ENCODE results near the gene ADAMTS14.
"Not testable (repeated sequence)": the region's sequence is repeated elsewhere in the genome, so short reads cannot be mapped to it uniquely, and the experiment has no call there.

Gene ADAMTS14

GRCh38 chr10:70762441-70763175, 90.3 kb downstream of the ADAMTS14 start:
- DNase-seq (ENCODE audit: extremely low read depth in 1 of 2, low read depth in 1 of 2) = no peak

DNA sequence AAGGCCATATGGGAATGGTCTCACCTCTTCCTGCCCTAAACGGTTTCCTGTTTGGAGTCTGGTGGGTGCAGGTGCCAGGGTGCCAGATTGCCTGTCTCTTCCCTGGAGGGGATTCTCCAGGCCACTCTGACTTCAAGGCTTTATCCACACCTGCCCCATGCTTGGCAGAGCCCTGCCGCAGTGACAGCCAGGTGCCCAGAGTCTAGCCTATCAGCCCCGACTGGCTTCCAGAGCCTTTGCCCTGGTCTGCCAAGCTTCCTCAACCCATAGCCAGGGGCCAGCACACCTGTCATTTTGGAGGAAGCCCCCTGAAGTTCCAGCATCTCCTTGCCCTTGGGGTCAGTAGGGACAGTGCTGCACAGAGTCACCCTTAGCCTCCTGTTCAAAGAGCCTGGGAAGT, 91.3 kb downstream of the ADAMTS14 start:
- DNase-seq (ENCODE audit: extremely low read depth in 1 of 2, low read depth in 1 of 2) = no peak

GRCh38 chr10:70765794-70766594, 93.7 kb downstream of the ADAMTS14 start:
- DNase-seq (ENCODE audit: extremely low read depth in 1 of 2, low read depth in 1 of 2) = no peak

GRCh38 chr10:70768026-70768685, 95.8 kb downstream of the ADAMTS14 start:
- not testable (repeated sequence) for DNase-seq (ENCODE audit: extremely low read depth in 1 of 2, low read depth in 1 of 2)

- no peak for DNase-seq (ENCODE audit: extremely low read depth in 1 of 2, low read depth in 1 of 2)
Measured at GRCh38 chr10:70769121-70769520, 96.8 kb downstream of the ADAMTS14 start.

DNA sequence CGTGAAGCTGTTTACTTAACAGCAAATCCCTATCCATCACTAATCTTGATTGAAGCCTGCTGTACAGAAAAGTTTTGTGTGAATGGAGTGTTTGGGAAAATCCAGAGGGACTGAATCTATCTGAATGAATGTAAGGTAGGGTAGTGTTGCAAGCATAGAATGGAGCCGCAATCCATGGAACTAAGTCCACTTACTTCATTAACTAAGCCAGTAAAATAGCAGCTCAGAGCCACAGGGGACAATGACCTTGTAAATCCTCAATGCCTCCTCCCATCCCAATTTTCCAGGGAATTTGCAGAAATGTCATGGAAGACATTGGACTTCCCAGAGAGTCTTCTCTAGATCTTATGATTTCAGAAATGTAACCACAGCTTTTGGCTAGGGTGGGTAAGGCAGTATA, 97.7 kb downstream of the ADAMTS14 start:
- no peak for DNase-seq (ENCODE audit: extremely low read depth in 1 of 2, low read depth in 1 of 2)

GRCh38 chr10:70770516-70770915, 98.2 kb downstream of the ADAMTS14 start:
- not testable (repeated sequence) for DNase-seq (ENCODE audit: extremely low read depth in 1 of 2, low read depth in 1 of 2)

DNA sequence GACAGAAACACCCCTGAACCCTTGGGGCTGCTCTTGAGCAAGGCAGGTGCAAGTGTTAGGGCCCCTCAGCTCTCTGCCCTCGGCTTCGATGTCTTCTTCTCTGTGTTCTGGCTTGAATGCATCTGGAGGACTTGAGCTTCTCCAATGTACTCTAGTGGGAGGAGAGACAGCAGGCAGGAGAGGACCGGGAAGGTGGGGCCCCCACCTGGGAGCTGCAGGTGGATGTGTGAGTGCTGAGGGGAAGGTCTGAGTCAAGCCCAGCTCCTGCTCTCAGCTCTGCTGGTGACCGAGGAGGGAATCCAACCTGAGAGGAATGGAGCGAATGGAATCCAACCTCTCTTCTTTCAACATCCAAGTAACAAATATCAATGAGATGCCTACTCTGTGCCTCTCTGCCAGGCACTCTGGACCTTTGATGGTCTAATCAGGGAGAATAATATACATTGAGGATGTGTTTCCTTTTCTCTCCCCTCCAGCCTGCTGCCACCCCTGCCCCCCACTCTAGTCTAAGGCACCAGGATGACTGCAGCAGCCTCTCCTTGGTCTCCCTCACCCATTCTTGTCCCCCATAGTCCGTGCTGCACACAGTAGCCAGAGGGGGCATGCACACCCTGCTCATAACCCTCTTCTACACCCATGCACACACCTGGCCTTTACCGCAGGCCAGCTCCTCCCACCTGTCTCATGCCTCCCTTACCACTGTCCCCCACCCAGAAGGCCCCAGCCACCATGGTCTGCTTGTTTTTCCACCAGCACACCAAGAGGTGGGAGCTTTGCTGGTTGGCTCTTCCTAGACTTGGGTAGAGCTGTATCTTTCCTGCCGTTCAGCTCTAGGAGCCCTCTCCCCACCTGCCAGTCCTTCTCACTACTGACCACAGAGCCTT, 99.2 kb downstream of the ADAMTS14 start:
- DNase-seq (ENCODE audit: extremely low read depth in 1 of 2, low read depth in 1 of 2) = no peak

GRCh38 chr10:70772627-70773026, 100.3 kb downstream of the ADAMTS14 start:
- DNase-seq (ENCODE audit: extremely low read depth in 1 of 2, low read depth in 1 of 2) = no peak

- no peak for DNase-seq (ENCODE audit: extremely low read depth in 1 of 2, low read depth in 1 of 2)
Measured at GRCh38 chr10:70773461-70773860, 101.2 kb downstream of the ADAMTS14 start.

DNA sequence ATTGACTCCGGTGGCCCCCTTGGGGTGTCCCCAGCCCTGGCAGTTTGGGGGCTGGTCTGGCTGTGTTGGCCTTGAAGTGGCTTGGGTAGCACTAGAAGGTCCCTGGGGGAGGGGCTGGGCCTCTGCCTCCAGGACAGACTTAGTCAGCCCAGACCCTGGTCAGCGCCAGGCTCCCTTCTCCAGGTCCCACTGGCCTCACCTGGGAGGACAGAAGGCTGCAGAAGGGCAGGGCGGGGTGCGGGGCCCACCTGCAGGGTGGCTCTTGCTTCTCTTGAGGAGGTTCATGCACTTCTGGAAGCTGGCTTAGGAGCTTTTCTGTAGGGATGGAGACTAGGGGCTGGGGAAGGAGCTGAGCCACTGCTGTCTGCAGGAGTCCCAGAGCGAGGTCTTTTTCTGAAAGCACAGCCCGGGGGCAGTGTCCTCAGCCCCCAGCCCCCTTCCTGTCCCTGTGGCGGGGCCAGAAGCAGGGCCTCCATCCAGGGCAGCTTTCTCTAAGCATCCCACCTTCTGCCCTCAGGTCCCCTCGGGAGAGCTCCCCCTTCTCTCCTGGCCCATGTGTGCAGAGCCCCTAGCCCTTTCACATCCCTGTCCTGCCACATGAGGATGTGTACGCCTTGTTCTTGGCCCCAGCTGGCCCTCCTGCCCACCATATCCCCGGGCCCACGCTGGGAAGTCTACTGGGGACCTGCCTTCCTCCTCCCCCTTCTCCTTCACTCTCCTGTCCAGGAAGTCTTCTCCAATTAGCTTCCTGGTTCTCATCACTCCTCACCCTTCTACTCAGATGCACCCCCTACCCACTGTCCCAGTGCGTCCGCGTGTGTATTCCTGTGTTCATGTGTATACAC, 101.9 kb downstream of the ADAMTS14 start:
- no peak for DNase-seq (ENCODE audit: extremely low read depth in 1 of 2, low read depth in 1 of 2)

- no peak for DNase-seq (ENCODE audit: extremely low read depth in 1 of 2, low read depth in 1 of 2)
Measured at GRCh38 chr10:70774810-70775678, 102.7 kb downstream of the ADAMTS14 start.

DNA sequence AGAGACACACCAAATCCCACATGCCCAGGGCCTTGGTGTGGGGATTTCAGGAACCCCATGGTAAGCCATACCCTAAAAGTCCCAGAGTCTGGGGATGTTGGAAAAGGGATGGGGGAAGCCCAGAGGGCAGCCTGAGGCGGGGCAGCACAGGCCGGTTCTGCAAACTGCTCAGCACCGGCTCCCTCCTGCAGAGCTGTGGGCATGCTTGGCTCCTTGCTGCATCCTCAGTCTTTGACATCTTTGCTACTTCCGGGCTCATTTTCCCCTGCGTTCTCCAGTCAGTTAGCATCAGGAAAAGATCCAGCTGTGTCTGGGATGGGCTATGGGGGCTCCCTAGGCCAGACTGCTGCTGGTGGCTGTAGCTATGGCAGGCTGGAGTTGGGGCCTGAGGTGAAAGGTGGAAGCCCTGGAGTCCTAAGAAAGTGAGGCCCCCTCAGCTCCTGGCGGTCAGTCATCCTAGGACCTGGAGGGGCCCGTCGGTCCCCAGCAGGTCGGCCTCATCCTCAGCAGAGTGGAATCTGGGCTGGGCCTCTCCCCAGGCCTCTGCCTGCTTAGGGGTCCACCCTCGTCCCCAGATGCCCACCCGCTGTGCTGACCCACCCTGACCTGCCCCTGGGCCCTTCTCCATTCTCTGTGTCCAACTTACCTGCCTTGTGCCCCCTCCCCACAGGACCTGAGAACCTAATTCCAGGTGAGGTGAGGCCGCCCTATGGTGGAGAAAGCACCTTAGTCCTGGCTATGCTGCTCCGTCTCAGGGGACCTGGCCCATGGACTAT, 103.6 kb downstream of the ADAMTS14 start:
- DNase-seq (ENCODE audit: extremely low read depth in 1 of 2, low read depth in 1 of 2) = no peak

DNA sequence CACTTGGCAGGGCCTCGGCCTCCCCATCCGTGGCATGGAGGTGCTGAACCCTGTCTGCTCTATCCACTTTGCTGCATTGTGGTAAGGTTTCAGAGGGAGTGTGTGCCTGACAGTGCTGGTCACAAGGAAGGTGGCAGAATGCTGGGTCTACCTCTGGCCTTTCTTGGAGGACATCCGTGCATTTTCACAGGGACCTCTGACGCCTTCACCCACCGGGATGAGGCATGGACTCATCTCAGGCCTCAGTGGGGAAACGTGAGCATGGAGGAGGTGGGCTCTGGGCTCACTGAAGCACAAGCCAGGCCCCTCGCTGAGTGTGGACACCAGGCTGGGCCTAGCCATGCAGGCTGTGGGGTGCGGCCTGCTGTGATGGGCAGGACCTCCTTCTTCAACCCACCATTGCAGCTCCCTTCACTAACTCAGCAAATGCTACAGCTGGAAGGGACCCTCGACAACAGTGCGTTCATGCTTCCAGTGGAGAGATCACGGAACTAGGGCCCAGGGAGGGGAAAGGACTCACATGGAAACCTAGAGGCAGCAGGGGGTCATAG, 104.2 kb downstream of the ADAMTS14 start:
- DNase-seq (ENCODE audit: extremely low read depth in 1 of 2, low read depth in 1 of 2) = no peak

GRCh38 chr10:70777063-70777875, 105.0 kb downstream of the ADAMTS14 start:
- DNase-seq (ENCODE audit: extremely low read depth in 1 of 2, low read depth in 1 of 2) = no peak

DNA sequence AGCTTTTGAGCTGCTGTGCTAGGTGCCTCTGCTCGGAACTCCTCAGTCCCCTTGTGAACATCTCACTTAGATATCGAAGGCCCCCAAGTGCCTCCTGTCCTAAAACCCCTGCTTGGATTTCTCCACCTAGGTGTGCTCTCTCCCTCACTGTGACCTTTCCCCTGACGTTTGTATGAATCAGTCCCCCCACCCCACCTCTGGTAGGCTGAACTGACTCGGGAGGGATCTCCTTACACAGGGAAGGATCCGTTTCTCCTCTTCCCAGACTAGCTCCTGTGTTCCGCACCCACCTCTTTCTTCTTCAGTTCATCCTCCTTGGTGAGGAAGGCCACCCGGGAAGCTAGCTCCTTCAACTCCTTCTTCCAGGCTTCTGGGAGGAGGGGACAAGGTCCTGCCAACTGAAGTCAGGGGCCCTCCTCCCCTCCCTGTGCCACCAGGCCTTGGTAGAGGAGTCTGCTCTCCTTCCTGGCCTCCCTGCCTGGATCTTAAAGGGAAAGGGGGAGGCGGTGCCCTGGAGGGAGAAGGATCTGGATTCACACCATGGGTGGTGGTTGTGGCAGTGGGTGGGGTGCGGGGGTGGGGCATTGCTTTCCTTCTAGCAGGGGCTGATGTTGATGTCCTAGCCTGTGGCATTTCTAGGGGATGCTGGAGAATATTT, 106.1 kb downstream of the ADAMTS14 start:
- DNase-seq (ENCODE audit: extremely low read depth in 1 of 2, low read depth in 1 of 2) = no peak

Data from activated CD8-positive, alpha-beta memory T cell treated with anti-CD3 and anti-CD28 coated beads for 1 hour (primary cell).